NT2/D1 (cell line): ENCODE results near the gene PRKAG2.

Source experiments
- DNase-seq: peaks from one replicate; pipeline ENCODE4 v3.0.0-alpha.2; 2011; ENCODE audit warnings: low read depth, low spot score
- H3K27me3 ChIP-seq: 2 replicates; pipeline ENCODE4 v1.6.0; 2011; ENCODE audit warnings: mild to moderate bottlenecking; ENCODE audit not compliant: insufficient read length, insufficient read depth
- H3K36me3 ChIP-seq: 2 replicates; pipeline ENCODE4 v1.6.1; 2011; ENCODE audit warnings: mild to moderate bottlenecking, low read length, mixed read lengths; ENCODE audit not compliant: insufficient read depth, insufficient read length
- H3K4me1 ChIP-seq: 2 replicates; pipeline ENCODE4 v1.5.1; 2011; ENCODE audit not compliant: insufficient read depth, insufficient read length
- H3K4me3 ChIP-seq: 2 replicates; pipeline ENCODE4 v1.5.1; 2011; ENCODE audit warnings: low read depth; ENCODE audit not compliant: insufficient read length
- H3K9ac ChIP-seq: 2 replicates; pipeline ENCODE4 v1.6.0; 2011; ENCODE audit warnings: low read depth; ENCODE audit not compliant: insufficient read length
- H3K9me3 ChIP-seq: 2 replicates; pipeline ENCODE4 v1.5.1; 2011; ENCODE audit warnings: mild to moderate bottlenecking, low read length; ENCODE audit not compliant: insufficient read depth
- SUZ12 ChIP-seq: IDR thresholded peaks from 2 replicates; pipeline ENCODE4 v1.6.1; 2011; ENCODE audit not compliant: insufficient read length, insufficient read depth; ENCODE audit errors: extremely low read depth
- YY1 ChIP-seq: IDR thresholded peaks from 2 replicates; pipeline ENCODE4 v1.6.1; 2011; ENCODE audit not compliant: insufficient read length, insufficient read depth
- ZNF274 ChIP-seq: IDR thresholded peaks from 2 replicates; pipeline ENCODE4 v1.6.1; 2011; ENCODE audit warnings: mild to moderate bottlenecking, low read depth, low read length

Gene PRKAG2

GRCh38 chr7:151781161-151781845 is 95.6 kb downstream of the PRKAG2 start:
- no peak for DNase-seq
- no peak overlapping the region for H3K9ac ChIP-seq
- peaks cover 1% of the 10 kb centered on the region for H3K4me1 ChIP-seq
- H3K36me3 ChIP-seq: no peaks in the 10 kb centered on the region
- no peak overlapping the region for H3K4me3 ChIP-seq
- peaks cover 6% of the 10 kb centered on the region for H3K27me3 ChIP-seq
- peaks cover 7% of the 10 kb centered on the region; the same call in 1 of the 2 replicates for H3K9me3 ChIP-seq
- TF ChIP-seq ZNF274 (no peak), YY1 (no peak), SUZ12 (no peak)

GRCh38 chr7:151780631-151781030 is 96.3 kb downstream of the PRKAG2 start:
- Histone ChIP-seq H3K4me3 (no peak overlapping the region), H3K4me1 (peaks cover 1% of the 10 kb centered on the region), H3K36me3 (no peaks in the 10 kb centered on the region), H3K9me3 (peaks cover 7% of the 10 kb centered on the region; the same call in 1 of the 2 replicates), H3K27me3 (peaks cover 6% of the 10 kb centered on the region), H3K9ac (no peak overlapping the region)
- no peak for DNase-seq
- TF ChIP-seq ZNF274 (no peak), YY1 (no peak), SUZ12 (no peak)

DNA sequence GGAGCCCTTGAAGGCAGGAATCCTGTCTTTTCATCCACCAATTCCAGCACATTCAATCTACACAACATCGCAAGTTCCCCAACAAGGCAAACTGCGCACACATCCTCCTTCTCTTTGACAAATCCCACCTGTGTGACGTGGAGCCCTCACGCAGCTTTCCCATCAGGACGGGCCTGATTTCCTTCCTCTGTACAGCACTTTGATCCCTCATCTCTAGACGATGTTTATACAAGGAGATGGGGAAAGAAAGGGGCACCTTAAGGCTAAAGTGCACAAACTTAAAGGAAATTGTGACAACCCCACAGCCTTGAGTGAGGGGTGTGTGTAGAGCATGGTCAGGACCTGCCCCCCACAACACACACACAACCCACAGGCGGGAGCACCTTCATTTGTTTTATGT is 97.2 kb downstream of the PRKAG2 start:
- peaks cover 7% of the 10 kb centered on the region; the same call in 1 of the 2 replicates for H3K9me3 ChIP-seq
- no peaks in the 10 kb centered on the region for H3K36me3 ChIP-seq
- H3K27me3 ChIP-seq: peaks cover 6% of the 10 kb centered on the region
- DNase-seq: no peak
- no peak overlapping the region for H3K4me3 ChIP-seq
- H3K9ac ChIP-seq: no peak overlapping the region
- TF ChIP-seq ZNF274 (no peak), SUZ12 (no peak), YY1 (no peak)
- no peaks in the 10 kb centered on the region for H3K4me1 ChIP-seq

DNA sequence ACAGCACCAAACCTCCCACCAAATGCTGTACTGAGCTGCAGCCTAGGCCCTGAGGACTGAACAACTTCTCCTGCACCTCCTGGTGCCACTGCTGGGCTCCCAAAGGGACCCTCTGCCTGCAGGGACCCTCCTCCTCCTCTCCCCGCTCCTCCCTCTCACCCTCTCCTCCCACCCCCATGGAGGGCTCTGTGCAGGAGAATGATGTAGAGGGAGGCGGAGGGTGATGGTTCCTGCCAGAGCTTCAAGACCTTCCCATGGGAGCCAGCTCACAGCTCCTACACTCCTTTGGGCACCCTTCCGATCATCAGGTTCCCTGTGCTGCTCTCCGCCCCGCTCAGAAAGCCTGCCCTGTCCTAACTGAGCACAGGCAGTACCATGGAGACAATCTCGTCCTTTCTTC is 97.7 kb downstream of the PRKAG2 start:
- DNase-seq: no peak
- H3K27me3 ChIP-seq: peaks cover 6% of the 10 kb centered on the region
- H3K9ac ChIP-seq: no peak overlapping the region

DNA sequence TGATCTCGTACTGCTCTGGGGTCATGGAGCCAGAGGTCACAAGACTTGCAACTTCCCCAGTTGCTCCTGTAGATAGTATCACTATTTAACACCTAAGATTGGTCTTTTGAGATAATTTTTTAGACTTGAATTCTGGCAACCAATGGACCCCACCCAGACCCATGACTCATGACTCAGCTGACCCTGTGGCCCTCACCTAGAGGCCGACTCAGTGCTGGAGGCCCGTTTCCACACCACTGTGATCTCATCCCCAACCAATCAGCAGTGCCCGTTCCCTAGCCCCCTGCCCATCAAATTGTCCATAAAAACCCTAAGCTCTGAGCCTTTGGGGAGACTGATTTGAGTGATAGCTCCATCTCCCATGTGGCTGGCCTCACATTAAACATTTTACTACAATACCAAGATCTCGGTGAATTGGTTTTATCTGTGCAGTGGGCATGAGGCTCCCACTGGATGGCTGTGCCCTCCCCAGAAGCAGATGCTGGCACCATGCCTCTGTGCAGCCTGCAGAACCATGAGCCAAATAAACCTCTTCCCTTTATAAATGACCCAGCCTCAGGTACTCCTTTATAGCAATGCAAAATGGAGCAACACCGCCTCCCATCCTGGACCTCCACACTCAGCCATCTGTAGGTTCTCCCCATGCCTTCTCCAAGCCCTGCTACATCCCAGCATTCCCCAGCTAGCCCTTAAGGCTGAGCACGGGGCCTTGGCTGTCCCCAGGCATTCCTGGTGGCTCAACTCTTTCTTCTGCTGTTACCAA is 98.8 kb downstream of the PRKAG2 start:
- peaks cover 6% of the 10 kb centered on the region for H3K27me3 ChIP-seq
- no peak overlapping the region for H3K9ac ChIP-seq
- no peaks in the 10 kb centered on the region for H3K4me1 ChIP-seq
- TF ChIP-seq SUZ12 (no peak), YY1 (no peak), ZNF274 (no peak)
- no peak overlapping the region for H3K4me3 ChIP-seq
- H3K9me3 ChIP-seq: peaks cover 7% of the 10 kb centered on the region; the same call in 1 of the 2 replicates
- H3K36me3 ChIP-seq: no peaks in the 10 kb centered on the region
- DNase-seq: no peak

More for the DNA sequence above, 97.7 kb downstream of the PRKAG2 start:
- no peak for TF ChIP-seq YY1
- TF ChIP-seq SUZ12: no peak
- no peak for TF ChIP-seq ZNF274
- Histone ChIP-seq H3K9me3 (peaks cover 7% of the 10 kb centered on the region; the same call in 1 of the 2 replicates), H3K36me3 (no peaks in the 10 kb centered on the region), H3K4me1 (no peaks in the 10 kb centered on the region), H3K4me3 (no peak overlapping the region)

GRCh38 chr7:151777495-151777880 is 99.4 kb downstream of the PRKAG2 start:
- no peak overlapping the region for H3K4me3 ChIP-seq
- H3K9ac ChIP-seq: no peak overlapping the region
- TF ChIP-seq ZNF274: no peak
- no peak for TF ChIP-seq SUZ12
- no peak for TF ChIP-seq YY1
- no peak for DNase-seq
- H3K9me3 ChIP-seq: peaks cover 7% of the 10 kb centered on the region; the same call in 1 of the 2 replicates
- H3K27me3 ChIP-seq: peaks cover 1% of the 10 kb centered on the region
- no peaks in the 10 kb centered on the region for H3K4me1 ChIP-seq
- H3K36me3 ChIP-seq: no peaks in the 10 kb centered on the region

GRCh38 chr7:151776876-151777494 is 99.9 kb downstream of the PRKAG2 start:
- Histone ChIP-seq H3K4me3 (no peak overlapping the region), H3K9ac (no peak overlapping the region)

More at GRCh38 chr7:151776876-151777494, 99.9 kb downstream of the PRKAG2 start:
- no peak for DNase-seq
- Histone ChIP-seq H3K9me3 (peaks cover 7% of the 10 kb centered on the region; the same call in 1 of the 2 replicates), H3K27me3 (no peaks in the 10 kb centered on the region), H3K36me3 (no peaks in the 10 kb centered on the region), H3K4me1 (no peaks in the 10 kb centered on the region)
- no peak for TF ChIP-seq YY1
- TF ChIP-seq ZNF274: no peak
- TF ChIP-seq SUZ12: no peak
